Neuron (in vitro differentiated cells): ENCODE measurements around the gene FAM131A.

Experiments
- H2AFZ ChIP-seq: one replicate; pipeline ENCODE4 v1.6.1; 2013; ENCODE audit warnings: low read depth, mild to moderate bottlenecking, inconsistent platforms, low read length, moderate library complexity
- H3K27me3 ChIP-seq: one replicate; pipeline ENCODE4 v1.6.1; 2013; ENCODE audit warnings: low read length; ENCODE audit not compliant: insufficient read depth
- H3K36me3 ChIP-seq: one replicate; pipeline ENCODE4 v1.6.1; 2013; ENCODE audit warnings: low read length; ENCODE audit not compliant: insufficient read depth
- H3K4me1 ChIP-seq: one replicate; pipeline ENCODE4 v1.6.1; 2013; ENCODE audit warnings: low read length; ENCODE audit not compliant: insufficient read depth
- H3K4me3 ChIP-seq: 2 replicates; pipeline ENCODE4 v1.5.1; 2013; ENCODE audit warnings: mild to moderate bottlenecking, low read length, moderate library complexity
- H3K9me3 ChIP-seq: one replicate; pipeline ENCODE4 v1.6.1; 2013; ENCODE audit warnings: low read length

The FAM131A gene

DNA sequence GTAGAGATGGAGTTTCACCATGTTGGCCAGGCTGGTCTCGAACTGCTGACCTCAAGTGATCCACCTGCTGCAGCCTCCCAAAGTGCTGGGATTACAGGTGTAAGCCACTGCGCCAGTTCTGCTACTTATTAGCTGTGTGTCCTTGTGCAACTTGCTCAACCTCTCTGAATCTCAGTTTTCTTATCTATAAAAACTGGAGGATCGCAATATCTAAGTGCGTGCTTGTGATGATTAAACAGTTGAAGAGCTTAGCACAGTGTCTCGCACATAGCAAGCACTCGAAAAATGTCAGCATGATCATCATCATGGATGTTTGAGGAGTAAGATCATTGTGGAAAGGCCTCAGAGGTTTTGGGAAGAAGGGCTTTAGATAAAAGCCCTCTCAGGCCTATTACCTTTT is 13.2 kb downstream of the FAM131A start:
- H3K4me1 ChIP-seq, result peaks cover 4% of the 10 kb centered on the region
- no peak overlapping the region for H2AFZ ChIP-seq
- no peaks in the 10 kb centered on the region for H3K9me3 ChIP-seq
- H3K36me3 ChIP-seq, result peaks cover 63% of the 10 kb centered on the region
- H3K27me3 ChIP-seq, result no peaks in the 10 kb centered on the region
- H3K4me3 ChIP-seq, result no peak overlapping the region

DNA sequence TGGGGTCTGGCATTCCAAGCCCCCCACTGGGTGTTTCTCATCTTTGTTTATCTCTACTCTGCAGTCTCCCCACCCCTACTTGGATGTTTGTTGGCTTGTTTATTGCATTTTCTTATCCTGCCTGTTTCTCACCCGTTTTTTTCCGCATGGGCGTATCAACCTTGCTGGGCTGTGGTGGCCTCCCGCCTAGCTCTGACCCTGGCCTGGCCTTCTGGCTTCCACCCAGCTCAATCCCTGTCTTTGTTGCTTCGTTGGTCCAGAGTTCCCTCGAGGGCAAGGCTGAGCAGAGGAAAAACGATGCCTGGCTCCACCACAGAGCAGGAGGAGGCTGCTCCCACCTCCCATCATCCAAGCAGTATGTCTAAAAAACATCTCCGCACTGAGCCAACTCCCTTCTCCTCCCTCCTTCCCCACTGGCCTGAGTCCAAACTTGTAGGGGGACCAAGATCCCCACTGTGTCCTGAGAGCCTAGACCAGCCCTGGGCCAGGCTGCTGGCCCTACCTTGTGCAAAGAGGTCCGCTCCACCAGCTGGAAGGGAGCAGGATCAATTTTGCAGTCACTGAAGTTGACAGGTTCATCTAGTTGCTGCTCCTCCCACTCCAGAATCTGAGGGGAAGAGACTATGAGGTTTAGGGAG is 14.2 kb downstream of the FAM131A start:
- H3K4me3 ChIP-seq, result no peak overlapping the region
- no peak overlapping the region for H2AFZ ChIP-seq
- H3K9me3 ChIP-seq, result no peaks in the 10 kb centered on the region
- H3K27me3 ChIP-seq, result no peaks in the 10 kb centered on the region
- no peaks in the 10 kb centered on the region for H3K4me1 ChIP-seq
- H3K36me3 ChIP-seq, result peaks cover 64% of the 10 kb centered on the region

DNA sequence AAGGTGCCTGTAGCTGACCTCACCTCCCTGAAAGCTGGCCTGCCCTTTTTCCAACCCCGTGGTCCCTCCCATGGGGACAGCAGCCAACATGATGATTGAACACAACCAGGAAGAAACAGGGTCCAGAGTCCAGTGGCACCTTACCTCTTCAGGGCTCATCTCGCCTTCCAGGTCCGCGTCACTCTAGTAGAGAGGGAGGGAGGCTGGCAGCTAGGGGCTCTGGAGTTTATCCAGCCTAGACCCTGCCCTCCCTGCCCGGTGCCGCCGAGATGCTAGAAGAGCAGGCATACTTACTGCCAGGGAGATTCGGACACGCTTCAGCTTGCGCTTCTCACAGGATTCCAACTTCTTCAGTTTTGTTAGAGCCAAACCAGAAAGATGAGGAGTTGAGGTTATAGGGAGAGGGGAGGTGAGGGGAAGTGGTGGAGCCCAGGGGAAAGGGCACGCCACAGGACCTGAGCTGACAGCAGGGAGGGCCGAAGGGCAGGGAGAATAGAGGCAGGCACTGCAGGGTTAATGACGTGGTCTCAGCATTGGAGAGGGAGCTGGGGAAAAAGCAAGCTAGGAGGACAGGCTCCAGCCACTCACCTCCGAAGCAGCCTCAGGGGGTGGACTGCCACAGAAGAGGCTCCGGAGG is 14.9 kb downstream of the FAM131A start:
- Histone ChIP-seq H3K36me3 (peaks cover 66% of the 10 kb centered on the region), H3K4me3 (no peak overlapping the region), H3K27me3 (no peaks in the 10 kb centered on the region), H3K9me3 (no peaks in the 10 kb centered on the region), H2AFZ (no peak overlapping the region), H3K4me1 (no peaks in the 10 kb centered on the region)

DNA sequence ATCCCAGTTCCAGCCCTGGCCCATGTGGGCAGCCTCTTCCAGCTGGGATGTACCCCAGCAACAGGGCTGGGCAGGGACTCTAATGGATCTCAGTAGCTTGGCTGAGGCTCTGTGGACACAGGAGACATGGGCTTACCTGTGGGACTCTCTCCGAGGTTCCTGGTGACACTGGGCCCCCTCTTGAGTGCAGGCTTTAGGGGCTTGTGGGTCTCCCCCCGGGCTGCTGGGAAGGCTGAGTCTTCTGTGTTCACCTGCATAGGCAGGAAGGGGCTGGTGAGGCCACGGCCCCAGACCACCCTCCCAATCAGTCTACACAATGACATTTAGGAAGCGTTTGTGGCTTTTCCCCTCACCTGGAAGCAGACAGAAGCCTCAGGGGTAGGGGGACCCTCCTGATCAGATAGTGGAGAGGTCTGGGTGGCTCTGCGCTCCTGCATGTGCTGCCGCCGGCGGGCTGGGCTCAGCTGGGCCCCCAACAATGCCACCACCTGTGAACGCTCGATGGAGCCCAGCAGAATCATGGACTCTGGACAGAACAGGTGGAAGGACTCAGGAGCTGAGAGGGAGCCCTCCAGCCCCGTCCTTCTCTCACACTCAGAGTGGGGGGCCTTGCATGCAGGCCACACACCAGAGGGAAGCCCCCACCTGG is 15.6 kb downstream of the FAM131A start:
- Histone ChIP-seq H3K9me3 (no peaks in the 10 kb centered on the region), H3K4me1 (no peaks in the 10 kb centered on the region), H3K36me3 (peaks cover 68% of the 10 kb centered on the region), H3K27me3 (no peaks in the 10 kb centered on the region), H3K4me3 (no peak overlapping the region), H2AFZ (no peak overlapping the region)

DNA sequence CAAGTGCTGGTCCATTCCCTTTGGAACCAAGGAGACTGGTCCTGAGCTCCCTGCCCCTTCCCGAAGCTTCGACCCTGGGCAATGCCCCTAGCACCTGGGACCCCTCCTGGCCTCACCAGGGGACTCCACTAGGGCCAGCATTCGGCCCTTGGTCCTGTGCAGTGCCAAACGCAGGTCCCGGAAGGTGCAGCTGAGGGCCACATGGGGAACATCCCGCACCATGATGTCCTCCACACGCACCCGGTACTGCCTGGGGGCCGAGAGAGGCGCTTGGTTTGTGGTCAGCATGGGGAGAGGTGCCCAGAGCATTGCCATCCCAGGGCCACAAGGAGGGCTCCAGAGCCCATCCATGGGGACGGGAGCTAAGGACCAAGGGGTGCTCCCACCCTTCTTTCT is 16.1 kb downstream of the FAM131A start:
- no peak overlapping the region for H2AFZ ChIP-seq
- peaks cover 73% of the 10 kb centered on the region for H3K36me3 ChIP-seq
- no peaks in the 10 kb centered on the region for H3K9me3 ChIP-seq
- no peak overlapping the region for H3K4me3 ChIP-seq
- no peaks in the 10 kb centered on the region for H3K27me3 ChIP-seq
- no peaks in the 10 kb centered on the region for H3K4me1 ChIP-seq

DNA sequence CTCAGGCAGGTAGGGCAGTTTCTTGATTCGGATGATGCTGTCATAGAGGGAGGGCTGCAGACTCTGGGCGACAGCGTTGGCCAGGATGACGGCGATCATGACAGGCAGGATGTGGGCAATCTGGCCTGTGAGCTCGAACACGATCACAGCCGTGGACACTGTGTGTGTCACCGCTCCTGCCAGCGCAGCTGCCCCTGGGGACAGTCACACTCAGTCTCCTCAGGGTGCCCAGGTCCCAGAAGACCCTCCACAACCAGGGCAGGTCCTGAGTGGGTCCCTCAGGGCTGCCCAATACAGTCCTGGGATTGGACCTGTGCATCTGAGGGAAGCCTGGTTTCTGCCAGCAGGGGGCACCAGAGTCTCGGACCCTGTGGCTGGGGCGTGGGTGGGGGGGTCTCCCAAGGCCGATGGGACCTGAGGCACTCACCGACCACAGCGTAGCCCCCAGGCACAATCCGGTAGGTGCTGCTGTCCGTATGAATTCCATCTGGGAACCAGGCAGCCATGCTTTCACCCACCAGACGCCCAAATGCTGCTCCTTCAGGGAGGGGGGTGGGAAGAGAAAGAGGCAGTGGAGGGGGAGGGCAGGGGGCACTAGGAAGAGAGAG is 16.8 kb downstream of the FAM131A start:
- H3K4me3 ChIP-seq, result no peak overlapping the region
- H3K27me3 ChIP-seq, result no peaks in the 10 kb centered on the region
- no peak overlapping the region for H2AFZ ChIP-seq
- H3K4me1 ChIP-seq, result peaks cover 3% of the 10 kb centered on the region
- peaks cover 75% of the 10 kb centered on the region for H3K36me3 ChIP-seq
- H3K9me3 ChIP-seq, result no peaks in the 10 kb centered on the region

DNA sequence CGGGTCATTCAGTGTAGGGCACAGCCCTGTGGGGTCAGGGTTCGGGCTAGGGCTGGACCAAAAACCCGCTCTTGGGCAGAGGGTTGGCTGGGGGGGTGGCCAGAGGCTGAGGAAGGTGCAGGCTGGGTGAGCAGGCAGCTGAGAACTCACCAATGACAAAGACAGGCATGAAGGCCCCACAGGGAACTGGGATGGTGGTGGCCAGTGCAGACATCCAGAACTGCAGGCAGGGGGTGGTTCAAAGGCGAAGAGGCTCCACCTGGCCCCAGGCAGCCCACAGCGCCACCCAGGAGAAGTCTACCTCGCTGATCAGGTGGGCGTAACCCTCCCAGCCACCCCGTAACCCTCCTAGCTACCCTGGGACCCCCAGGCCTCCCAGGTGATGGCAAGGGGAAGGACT is 17.4 kb downstream of the FAM131A start:
- Histone ChIP-seq H3K36me3 (peaks cover 72% of the 10 kb centered on the region), H3K4me1 (peaks cover 6% of the 10 kb centered on the region), H3K9me3 (no peaks in the 10 kb centered on the region)

DNA sequence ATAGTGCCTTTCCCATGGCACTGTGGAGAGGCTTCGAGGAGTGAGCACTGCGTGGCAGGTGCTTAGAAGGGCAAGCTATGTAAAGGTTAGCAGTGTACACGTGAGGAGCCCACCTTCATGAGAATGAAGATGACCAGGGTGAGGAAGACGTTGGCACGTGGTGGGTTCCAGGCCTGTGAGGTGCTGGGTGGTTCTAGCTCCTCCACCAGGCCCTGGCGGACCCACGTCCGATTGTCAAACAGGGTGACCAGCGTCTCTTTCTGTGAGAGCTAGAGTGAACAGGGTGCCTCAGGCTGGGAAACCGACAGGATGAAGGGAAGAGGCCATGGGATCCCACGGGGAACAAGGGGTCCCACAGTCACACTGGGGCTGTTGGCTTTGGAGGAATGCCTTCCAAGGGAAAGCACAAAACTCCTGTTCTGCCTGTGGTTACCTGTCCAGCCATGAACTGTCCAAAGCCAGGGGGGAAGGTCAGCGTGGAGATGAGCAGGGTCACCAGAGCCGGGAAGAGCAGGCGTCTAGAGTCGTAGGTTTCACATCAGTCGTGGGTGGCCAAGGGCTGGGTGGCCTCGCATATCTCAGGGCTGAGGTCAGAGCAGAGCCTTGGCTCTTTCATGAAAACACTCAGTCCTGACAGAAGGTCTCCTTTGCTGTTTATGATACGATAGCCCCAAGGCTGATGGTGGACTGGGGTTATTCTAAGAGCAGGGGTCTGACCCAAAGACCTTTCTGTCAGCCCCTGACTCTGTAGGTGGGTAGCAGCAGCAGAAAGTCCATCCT is 18.1 kb downstream of the FAM131A start:
- Histone ChIP-seq H3K4me3 (no peak overlapping the region), H3K36me3 (peaks cover 71% of the 10 kb centered on the region), H2AFZ (no peak overlapping the region), H3K4me1 (peaks cover 13% of the 10 kb centered on the region), H3K9me3 (no peaks in the 10 kb centered on the region), H3K27me3 (no peaks in the 10 kb centered on the region)

More for the DNA sequence above, 17.4 kb downstream of the FAM131A start:
- no peaks in the 10 kb centered on the region for H3K27me3 ChIP-seq
- H2AFZ ChIP-seq, result no peak overlapping the region
- H3K4me3 ChIP-seq, result no peak overlapping the region

DNA sequence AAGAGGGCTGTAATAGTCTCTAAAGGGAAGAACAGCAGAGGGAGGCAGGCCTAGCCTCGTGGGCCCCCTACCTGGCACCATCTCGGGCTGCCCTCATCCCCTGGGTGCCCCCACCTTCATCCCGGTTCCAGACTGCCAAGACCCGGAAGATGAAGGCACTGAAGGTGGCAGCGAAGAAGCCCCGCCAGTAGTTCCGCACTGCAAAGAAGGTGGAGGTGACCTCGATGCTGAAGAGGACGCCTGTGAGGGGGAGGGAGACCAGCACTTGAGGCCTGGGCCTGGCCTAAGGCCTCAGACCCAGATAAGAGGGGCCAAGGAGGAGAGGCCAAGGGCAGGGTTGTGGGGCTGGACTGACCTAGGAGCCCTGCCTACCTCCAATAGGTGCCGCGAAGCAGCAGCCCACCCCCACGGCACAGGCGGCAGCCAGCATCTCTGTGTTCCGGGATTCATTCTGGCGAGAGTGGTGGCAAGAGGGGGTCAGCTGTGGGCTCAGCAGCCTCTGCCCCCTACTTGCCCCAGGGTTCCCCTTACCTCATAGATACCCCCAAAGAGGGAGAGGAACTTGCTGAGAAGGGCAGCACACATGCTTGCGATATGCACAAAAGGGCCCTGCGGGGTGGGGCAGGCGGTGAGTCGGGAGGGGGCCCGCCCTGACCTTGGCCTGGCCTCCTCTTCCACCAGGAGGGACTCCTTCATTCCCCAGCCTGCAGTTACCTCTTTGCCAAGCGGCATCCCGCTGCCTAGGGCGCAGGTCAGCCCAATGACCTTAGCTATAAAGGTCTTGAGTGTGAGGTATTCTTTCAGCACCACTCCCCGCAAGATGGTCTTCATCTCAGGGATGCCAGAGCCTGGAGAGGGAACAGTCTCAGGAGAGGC is 20.1 kb downstream of the FAM131A start:
- H3K27me3 ChIP-seq, result no peaks in the 10 kb centered on the region
- no peak overlapping the region for H2AFZ ChIP-seq
- peaks cover 52% of the 10 kb centered on the region for H3K36me3 ChIP-seq
- H3K4me3 ChIP-seq, result no peak overlapping the region
- peaks cover 19% of the 10 kb centered on the region for H3K4me1 ChIP-seq
- no peaks in the 10 kb centered on the region for H3K9me3 ChIP-seq

DNA sequence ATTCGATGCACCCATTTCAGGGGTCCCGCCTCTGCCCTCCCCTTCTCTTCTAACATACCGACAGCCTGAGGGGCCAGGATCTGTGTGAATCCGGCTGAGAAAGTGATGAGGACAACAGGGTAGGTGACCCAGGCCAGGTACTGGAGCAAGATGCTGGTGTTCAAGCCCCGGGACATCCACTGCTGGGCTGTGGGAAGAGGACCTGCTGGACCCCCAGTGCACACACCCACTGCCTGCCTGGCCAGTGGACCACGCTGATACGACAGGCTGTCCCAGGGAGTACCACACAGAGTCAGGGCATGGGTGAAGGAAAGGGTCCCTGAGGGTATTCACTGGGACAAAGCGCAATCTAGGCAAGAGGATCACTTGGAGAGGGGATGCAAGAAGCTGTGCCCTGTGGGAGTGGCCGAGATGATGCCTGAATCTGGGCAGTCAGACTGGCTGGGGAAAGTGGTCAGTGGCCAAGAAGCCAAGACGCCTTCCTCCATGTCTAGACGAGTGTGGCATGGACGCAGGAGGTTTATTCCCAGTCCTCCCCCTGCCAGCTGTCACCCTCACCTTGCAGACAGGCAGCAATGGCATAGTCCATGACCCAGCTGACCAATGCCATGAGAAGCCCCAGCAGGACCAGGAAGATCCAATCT is 20.8 kb downstream of the FAM131A start:
- H2AFZ ChIP-seq, result no peak overlapping the region
- H3K9me3 ChIP-seq, result no peaks in the 10 kb centered on the region
- peaks cover 19% of the 10 kb centered on the region for H3K4me1 ChIP-seq
- peaks cover 44% of the 10 kb centered on the region for H3K36me3 ChIP-seq
- no peaks in the 10 kb centered on the region for H3K27me3 ChIP-seq
- H3K4me3 ChIP-seq, result no peak overlapping the region

DNA sequence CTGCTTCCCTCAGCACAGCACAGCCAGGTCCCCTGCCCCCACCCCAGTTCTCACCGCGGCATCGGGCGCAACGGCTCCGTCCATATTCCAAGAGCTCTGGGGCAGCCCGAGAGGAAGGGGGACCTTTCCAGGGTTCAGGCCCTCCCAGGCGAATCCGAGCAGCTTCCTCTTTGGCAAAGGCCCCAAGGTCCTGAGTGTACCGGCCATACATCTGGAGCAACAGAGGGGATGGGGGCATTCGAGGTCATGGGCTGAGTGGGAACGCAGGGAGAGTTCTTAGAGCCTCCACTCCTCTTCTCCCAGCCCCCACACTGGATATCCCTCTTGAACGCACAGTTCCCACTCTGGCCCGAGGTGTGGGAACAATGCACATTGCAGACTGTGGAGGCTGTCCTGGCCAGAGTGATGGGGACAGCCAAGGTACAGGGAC is 21.5 kb downstream of the FAM131A start:
- H2AFZ ChIP-seq, result no peak overlapping the region
- H3K4me1 ChIP-seq, result peaks cover 24% of the 10 kb centered on the region
- no peak overlapping the region for H3K4me3 ChIP-seq
- no peaks in the 10 kb centered on the region for H3K27me3 ChIP-seq
- no peaks in the 10 kb centered on the region for H3K9me3 ChIP-seq
- peaks cover 37% of the 10 kb centered on the region for H3K36me3 ChIP-seq

DNA sequence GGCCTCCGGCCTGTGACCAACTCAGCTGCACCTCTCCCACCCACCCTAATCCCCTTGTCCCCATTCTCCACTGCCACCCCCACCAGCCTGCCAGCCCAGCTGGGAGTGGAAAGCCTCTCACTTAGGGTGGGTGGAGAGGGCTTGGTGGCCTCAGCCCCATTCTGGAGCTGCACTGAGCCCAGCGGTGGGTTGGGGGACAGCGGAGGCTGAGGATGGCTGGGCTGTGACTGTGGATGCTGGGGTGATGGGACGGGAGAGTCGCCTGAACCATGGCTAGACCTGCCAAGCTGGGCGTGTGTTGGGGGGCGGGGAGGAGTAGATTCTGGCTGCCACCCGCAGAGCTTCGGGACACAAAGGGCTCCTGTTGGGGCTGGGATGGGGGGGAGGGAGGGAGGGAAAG is 22.2 kb downstream of the FAM131A start:
- Histone ChIP-seq H3K27me3 (no peaks in the 10 kb centered on the region), H3K36me3 (peaks cover 35% of the 10 kb centered on the region), H3K4me3 (peak overlapping the region; percentile 8), H3K4me1 (peaks cover 31% of the 10 kb centered on the region), H3K9me3 (no peaks in the 10 kb centered on the region), H2AFZ (no peak overlapping the region)
